ENCODE results near the gene AMER3.

Gene AMER3

DNA sequence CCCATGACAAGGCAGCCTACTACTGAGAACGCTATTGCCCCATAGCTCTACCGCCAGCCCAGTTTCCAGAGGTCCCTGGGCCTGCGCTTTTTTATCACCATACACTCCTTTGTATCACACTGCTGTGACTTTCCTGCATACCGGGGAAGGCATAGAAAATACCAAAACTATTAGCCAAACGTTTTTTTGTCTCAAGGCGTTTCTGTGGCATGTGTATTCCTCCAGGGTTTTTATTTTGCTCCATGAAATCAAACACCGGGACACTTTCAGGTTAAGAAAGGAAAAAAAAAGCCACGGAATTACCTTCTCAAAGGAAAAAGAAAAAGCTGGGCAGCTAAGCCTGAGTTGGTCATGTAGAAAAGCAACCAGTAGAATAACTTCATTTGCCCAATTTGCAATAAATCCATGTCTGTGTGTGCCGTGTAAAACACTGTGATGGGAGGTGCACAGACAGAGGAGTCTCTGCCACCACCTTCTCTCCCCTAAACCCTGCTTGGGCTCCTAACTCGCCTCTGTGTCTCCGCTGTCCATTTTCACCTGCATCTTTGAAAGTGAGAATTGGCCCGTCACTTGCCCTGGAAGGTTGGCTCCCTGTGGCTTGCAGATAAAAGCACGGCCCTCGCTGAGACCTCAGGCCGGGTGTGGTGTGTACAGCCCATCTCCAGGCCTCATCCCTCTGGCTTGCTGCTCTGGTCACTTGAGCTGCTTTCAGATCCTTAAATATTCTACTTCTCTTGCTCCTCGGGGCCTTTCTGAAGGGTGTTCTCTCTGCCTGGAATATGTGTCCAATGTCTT, 1.7 kb downstream of the AMER3 start:
- Histone ChIP-seq H3K4me3 (replicated peaks; ENCODE audit: insufficient read depth, low read length) (no peak overlapping the region), H3K27ac (replicated peaks) (no peak overlapping the region), H3K27me3 (ENCODE audit: insufficient read depth, poor library complexity, severe bottlenecking) (peaks cover 15% of the 10 kb centered on the region)
- DNase-seq (ENCODE audit: low read depth in 1 of 2, low spot score in 1 of 2) = no peak
- TF ChIP-seq CTCF (IDR thresholded peaks at IDR 0.05; ENCODE audit: insufficient read depth, low read length) = no peak

GRCh38 chr2:130759906-130760753, 4.8 kb downstream of the AMER3 start:
- peak; percentile 74 for TF ChIP-seq REST (IDR thresholded peaks at IDR 0.05; ENCODE audit: insufficient replicate concordance, low read depth)
- TF ChIP-seq SPI1 (IDR thresholded peaks at IDR 0.05; ENCODE audit: borderline replicate concordance, low read depth) = no peak
- no peak overlapping the region for H3K4me3 ChIP-seq (replicated peaks; ENCODE audit: insufficient read depth, low read length)
- peaks cover 15% of the 10 kb centered on the region for H3K27me3 ChIP-seq (ENCODE audit: insufficient read depth, poor library complexity, severe bottlenecking)
- H3K27ac ChIP-seq (replicated peaks) = no peak overlapping the region
- DNase-seq (ENCODE audit: low read depth in 1 of 2, low spot score in 1 of 2) = no peak

GRCh38 chr2:130760754-130761751, 5.7 kb downstream of the AMER3 start:
- Histone ChIP-seq H3K27ac (replicated peaks) (no peak overlapping the region), H3K4me3 (replicated peaks; ENCODE audit: insufficient read depth, low read length) (no peak overlapping the region), H3K27me3 (ENCODE audit: insufficient read depth, poor library complexity, severe bottlenecking) (peaks cover 10% of the 10 kb centered on the region)
- TF ChIP-seq POLR2AphosphoS5 (IDR thresholded peaks at IDR 0.05; ENCODE audit: low read depth) = no peak
- TF ChIP-seq GABPA (IDR thresholded peaks at IDR 0.05; ENCODE audit: low read depth) = no peak
- no peak for TF ChIP-seq SPI1 (IDR thresholded peaks at IDR 0.05; ENCODE audit: borderline replicate concordance, low read depth)
- TF ChIP-seq REST (IDR thresholded peaks at IDR 0.05; ENCODE audit: insufficient replicate concordance, low read depth) = no peak
- no peak for TF ChIP-seq CTCF (IDR thresholded peaks at IDR 0.05; ENCODE audit: insufficient read depth, low read length)
- no peak for DNase-seq (ENCODE audit: low read depth in 1 of 2, low spot score in 1 of 2)

All from HL-60 (cell line).